ENCODE results near the gene PRPSAP2.
"Not testable (repeated sequence)": the region's sequence is repeated elsewhere in the genome, so short reads cannot be mapped to it uniquely, and the experiment has no call there.

PRPSAP2 gene

GRCh38 chr17:18944646-18945045, 86.7 kb downstream of the PRPSAP2 start:
- DNase-seq (ENCODE audit: low spot score): no peak

- no peak for DNase-seq (ENCODE audit: low spot score)
Observed at GRCh38 chr17:18946536-18946935, 88.6 kb downstream of the PRPSAP2 start.

GRCh38 chr17:18947866-18948265, 89.9 kb downstream of the PRPSAP2 start:
- no peak for DNase-seq (ENCODE audit: low spot score)

GRCh38 chr17:18948476-18949006, 90.6 kb downstream of the PRPSAP2 start:
- DNase-seq (ENCODE audit: low spot score): no peak

GRCh38 chr17:18949566-18949965, 91.6 kb downstream of the PRPSAP2 start:
- DNase-seq (ENCODE audit: low spot score): no peak

- peak; percentile 3 for DNase-seq (ENCODE audit: low spot score)
Observed at GRCh38 chr17:18950346-18950745, 92.4 kb downstream of the PRPSAP2 start.

- no peak for DNase-seq (ENCODE audit: low spot score)
Observed at GRCh38 chr17:18950944-18951905, 93.3 kb downstream of the PRPSAP2 start.

GRCh38 chr17:18951941-18952842, 94.3 kb downstream of the PRPSAP2 start, which contains the start of gene SLC5A10:
Gene SLC5A10 (plus strand): TSS chr17:18952165. CDS start chr17:18952206, 41 bp downstream.
- no peak for DNase-seq (ENCODE audit: low spot score)

- no peak for DNase-seq (ENCODE audit: low spot score)
Observed at GRCh38 chr17:18953231-18953728, 95.3 kb downstream of the PRPSAP2 start.

- DNase-seq (ENCODE audit: low spot score): no peak
Observed at GRCh38 chr17:18954321-18954720, 96.4 kb downstream of the PRPSAP2 start.

- no peak for DNase-seq (ENCODE audit: low spot score)
Observed at GRCh38 chr17:18955009-18955408, 97.1 kb downstream of the PRPSAP2 start.

GRCh38 chr17:18956021-18956420, 98.1 kb downstream of the PRPSAP2 start:
- not testable (repeated sequence) for DNase-seq (ENCODE audit: low spot score)

- no peak for DNase-seq (ENCODE audit: low spot score)
Observed at GRCh38 chr17:18956581-18956980, 98.7 kb downstream of the PRPSAP2 start.

- no peak for DNase-seq (ENCODE audit: low spot score)
Observed at GRCh38 chr17:18957831-18958230, 99.9 kb downstream of the PRPSAP2 start.

- DNase-seq (ENCODE audit: low spot score): no peak
Observed at GRCh38 chr17:18958611-18959010, 100.7 kb downstream of the PRPSAP2 start.

- no peak for DNase-seq (ENCODE audit: low spot score)
Observed at GRCh38 chr17:18959071-18959844, 101.3 kb downstream of the PRPSAP2 start.

- DNase-seq (ENCODE audit: low spot score): no peak
Observed at GRCh38 chr17:18959845-18960240, 101.9 kb downstream of the PRPSAP2 start.

- no peak for DNase-seq (ENCODE audit: low spot score)
Observed at GRCh38 chr17:18960241-18960665, 102.3 kb downstream of the PRPSAP2 start.

- DNase-seq (ENCODE audit: low spot score): peak; percentile 26
Observed at GRCh38 chr17:18960803-18961511, 103.0 kb downstream of the PRPSAP2 start.

GRCh38 chr17:18961634-18962493, 103.9 kb downstream of the PRPSAP2 start:
- no peak for DNase-seq (ENCODE audit: low spot score)
